HS-5 (cell line): ENCODE measurements around the gene FLYWCH2.
A peak's percentile ranks its signal among the peaks of the same experiment; 100 is the strongest.
"Not testable (repeated sequence)": the region's sequence is repeated elsewhere in the genome, so short reads cannot be mapped to it uniquely, and the experiment has no call there.

Experiments used
- DNase-seq: peaks from one replicate; pipeline ENCODE4 v3.0.0-alpha.2; 2012; ENCODE audit warnings: low read depth

The FLYWCH2 gene

GRCh38 chr16:2913603-2914002, 30.6 kb downstream of the FLYWCH2 start:
- DNase-seq: no peak

GRCh38 chr16:2914233-2914632, 31.2 kb downstream of the FLYWCH2 start:
- DNase-seq: no peak

GRCh38 chr16:2915196-2915929, 32.3 kb downstream of the FLYWCH2 start:
- DNase-seq: no peak

DNA sequence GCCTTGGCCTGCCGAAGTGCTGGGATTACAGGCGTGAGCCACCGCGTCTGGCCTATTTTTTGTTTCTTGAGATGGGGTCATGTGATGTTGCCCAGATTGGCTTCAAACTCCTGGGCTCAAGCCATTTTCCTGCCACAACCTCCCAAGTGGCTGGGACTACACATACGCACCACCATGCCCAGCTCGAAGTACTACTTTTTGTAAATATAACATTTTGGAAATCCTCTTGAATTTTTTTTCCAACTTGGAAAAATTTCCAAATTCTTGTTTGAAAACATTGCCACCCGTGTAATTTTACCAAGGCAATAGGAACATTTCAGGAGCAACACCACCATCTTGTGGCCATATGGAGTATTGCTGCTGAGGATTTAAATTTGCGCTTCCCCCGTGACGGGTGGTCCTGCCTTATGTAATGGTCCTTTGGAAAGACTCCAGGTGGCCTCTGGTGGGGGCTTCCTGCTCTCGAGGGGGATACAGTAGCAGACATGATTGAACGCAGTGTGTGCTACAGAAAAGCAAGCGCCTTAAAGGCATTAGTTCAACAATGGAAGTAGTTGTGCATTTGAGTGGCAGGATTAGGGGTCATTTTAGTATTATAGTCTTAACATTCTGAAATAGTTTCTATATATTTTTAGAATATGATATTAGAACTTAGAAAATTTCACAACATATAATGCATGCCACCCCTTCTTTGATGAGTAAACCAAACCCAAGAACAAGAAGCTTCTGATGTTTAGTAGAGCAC, 36.7 kb downstream of the FLYWCH2 start:
- DNase-seq: peak; percentile 35

- no peak for DNase-seq
Observed at GRCh38 chr16:2923481-2923880, 40.5 kb downstream of the FLYWCH2 start.

GRCh38 chr16:2924901-2925755, 42.1 kb downstream of the FLYWCH2 start:
- DNase-seq: no peak

- no peak for DNase-seq
Observed at GRCh38 chr16:2925951-2926649, 43.1 kb downstream of the FLYWCH2 start.

DNA sequence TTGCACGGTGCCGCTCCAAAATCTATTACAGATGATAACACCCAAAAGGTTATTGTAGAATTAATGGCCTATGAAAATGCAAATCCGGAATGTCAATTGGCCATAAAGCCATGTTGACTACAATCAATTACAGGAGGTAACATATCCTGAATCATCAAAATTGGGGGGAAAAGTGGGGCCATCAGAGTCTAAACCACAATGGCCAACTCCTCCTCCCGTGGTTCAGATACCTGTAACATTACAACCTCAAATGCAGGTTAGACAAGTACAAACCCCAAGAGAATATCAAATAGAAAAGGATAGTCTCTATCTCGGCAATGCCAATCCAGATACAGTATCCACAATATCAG, 43.6 kb downstream of the FLYWCH2 start:
- no peak for DNase-seq

- no peak for DNase-seq
Observed at GRCh38 chr16:2927010-2927646, 44.1 kb downstream of the FLYWCH2 start.

DNA sequence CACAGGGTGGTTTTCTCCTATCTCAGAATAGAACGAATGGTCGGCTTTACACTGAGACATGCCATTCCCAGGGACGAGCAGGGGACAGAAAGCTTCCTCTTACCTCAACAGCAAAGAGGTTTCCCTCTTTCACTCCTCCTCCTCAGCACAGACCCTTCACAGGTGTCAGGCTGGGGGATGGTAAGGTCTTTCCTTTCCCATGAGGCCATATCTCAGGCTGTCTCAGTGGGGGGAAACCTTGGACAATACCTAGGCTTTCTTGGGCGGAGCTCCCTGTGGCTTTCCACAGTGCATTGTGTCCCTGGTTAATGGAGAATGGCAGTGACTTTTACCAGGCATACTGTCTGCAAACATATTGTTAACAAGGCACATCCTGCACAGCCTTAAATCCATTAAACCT, 45.1 kb downstream of the FLYWCH2 start:
- DNase-seq: not testable (repeated sequence)

GRCh38 chr16:2928796-2929195, 45.8 kb downstream of the FLYWCH2 start:
- DNase-seq: no peak

- DNase-seq: no peak
Observed at GRCh38 chr16:2929693-2930092, 46.7 kb downstream of the FLYWCH2 start.

GRCh38 chr16:2930236-2930635, 47.2 kb downstream of the FLYWCH2 start:
- no peak for DNase-seq

- DNase-seq: not testable (repeated sequence)
Observed at GRCh38 chr16:2931231-2931914, 48.4 kb downstream of the FLYWCH2 start.

DNA sequence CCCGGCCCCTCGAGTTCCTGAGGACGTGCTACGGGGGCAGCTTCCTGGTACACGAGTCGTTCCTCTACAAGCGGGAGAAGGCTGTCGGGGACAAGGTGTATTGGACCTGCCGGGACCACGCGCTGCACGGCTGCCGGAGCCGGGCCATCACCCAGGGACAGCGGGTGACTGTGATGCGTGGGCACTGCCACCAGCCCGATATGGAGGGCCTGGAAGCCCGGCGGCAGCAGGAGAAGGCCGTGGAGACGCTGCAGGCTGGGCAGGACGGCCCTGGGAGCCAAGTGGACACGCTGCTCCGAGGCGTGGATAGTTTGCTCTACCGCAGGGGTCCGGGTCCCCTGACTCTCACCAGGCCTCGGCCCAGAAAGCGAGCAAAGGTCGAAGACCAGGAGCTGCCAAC, 50.1 kb downstream of the FLYWCH2 start:
- no peak for DNase-seq

DNA sequence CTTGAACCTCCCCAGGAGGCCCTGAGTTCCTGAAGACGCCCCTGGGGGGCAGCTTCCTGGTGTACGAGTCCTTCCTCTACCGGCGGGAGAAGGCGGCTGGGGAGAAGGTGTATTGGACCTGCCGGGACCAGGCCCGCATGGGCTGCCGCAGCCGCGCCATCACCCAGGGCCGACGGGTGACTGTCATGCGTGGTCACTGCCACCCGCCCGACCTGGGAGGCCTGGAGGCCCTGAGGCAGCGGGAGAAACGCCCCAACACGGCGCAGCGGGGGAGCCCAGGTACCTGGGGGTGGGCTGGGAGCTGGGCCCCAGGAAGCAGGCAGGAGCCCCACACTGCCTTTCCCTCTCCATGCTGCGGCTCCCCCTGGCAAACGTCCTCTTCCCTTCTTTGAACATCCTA, 50.7 kb downstream of the FLYWCH2 start:
- DNase-seq: no peak

DNA sequence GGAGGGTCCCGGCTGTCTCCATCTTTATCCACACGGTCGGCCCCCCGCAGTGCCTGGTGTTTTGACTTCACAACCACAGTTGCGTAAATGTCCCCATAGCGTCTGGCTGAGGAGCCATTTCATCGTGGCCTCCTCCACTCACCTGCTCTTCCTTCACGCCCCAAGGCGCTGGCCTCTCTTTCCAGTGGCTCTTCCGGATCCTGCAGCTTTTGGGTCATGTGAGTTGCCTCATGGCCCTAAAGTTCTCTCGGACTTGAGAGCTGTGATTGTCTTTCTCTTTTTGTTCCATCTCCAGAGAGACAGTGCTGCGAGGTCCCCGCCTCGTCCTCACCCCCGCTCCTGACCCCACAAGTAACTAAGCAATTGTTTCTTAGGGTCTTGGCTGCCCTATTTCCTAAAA, 51.4 kb downstream of the FLYWCH2 start:
- no peak for DNase-seq

DNA sequence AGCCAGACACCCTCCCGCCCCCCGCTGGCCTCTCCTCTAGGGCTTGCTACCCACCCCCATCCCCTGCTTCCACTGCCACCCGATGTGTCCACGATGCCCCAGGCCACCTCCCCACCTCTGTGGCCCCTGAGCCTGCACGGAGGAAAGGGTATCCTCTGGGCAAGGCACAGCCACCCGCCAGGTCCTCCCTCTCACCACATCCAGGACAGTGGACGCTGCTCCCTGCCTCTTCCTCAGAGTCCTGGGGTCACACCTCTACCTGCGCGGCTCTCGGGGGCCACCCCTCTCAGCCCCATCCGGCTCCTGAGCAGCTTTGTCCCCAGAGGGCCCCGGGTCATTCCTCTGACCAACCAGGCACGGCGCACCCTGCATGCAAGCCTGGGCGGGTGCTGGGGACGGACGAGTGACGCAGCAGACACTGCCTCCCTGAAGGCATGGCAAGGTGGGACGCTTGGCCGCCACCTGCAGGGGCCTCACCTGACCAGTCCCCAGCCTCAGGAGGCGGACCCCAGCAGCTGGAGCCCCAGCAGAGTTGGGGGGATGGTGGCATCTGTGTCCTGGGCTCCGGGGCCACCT, 53.5 kb downstream of the FLYWCH2 start:
- no peak for DNase-seq

GRCh38 chr16:2937170-2937569, 54.2 kb downstream of the FLYWCH2 start:
- DNase-seq: no peak

- no peak for DNase-seq
Observed at GRCh38 chr16:2938206-2938605, 55.2 kb downstream of the FLYWCH2 start.

DNA sequence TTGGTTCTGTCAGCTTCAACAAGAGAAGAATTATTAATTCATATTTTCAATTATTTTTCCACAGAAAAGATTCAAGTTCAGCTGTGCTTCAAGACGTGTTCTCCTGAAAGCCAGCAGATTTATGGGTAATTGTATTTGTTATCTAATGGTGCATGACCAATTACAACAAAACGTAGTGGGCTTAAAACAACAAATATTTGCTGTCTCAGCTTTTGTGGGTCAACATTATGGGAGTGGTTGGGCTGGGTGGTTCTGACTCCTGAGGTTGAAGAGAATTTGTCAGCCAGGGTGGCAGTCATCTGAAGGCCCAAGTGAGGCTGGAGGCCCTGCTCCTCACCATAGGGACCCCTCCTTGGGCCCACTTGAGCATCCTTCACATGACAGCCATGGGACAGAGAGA, 57.0 kb downstream of the FLYWCH2 start:
- no peak for DNase-seq
